Thyroid gland (tissue), 4 donors: ENCODE data around the gene STKLD1. TPM values are rescaled to one million over a fixed set of nuclear protein-coding genes. Genes with fewer than 3 reads are reported as not detected.

Source experiments
- DNase-seq, 2 donors: peaks; one replicate each; pipeline ENCODE4 v3.0.0-alpha.2; 2019
- H3K27ac ChIP-seq, 3 donors: fragments of 200-600 bp; sonication (generic); 1 replicate in 2 of 3; 2 replicates in 1 of 3; pipeline ENCODE4 v1.5.1; 2016 to 2019; ENCODE audit warnings: mild to moderate bottlenecking in 1 of 3, moderate library complexity in 1 of 3
- H3K27me3 ChIP-seq: fragments of 200-600 bp; sonication (generic); one replicate; pipeline ENCODE4 v1.5.1; 2019
- H3K36me3 ChIP-seq, 2 donors: fragments of 200-600 bp; sonication (generic); one replicate each; pipeline ENCODE4 v1.5.1; 2016 to 2019
- H3K4me1 ChIP-seq, 2 donors: fragments of 200-600 bp; sonication (generic); one replicate each; pipeline ENCODE4 v1.5.1; 2017 to 2019
- H3K4me3 ChIP-seq, 3 donors: fragments of 200-600 bp; sonication (generic); replicated peaks in 1 of 3; 1 replicate in 2 of 3; 2 replicates in 1 of 3; pipeline ENCODE4 v1.5.1; 2016; ENCODE audit warnings: mild to moderate bottlenecking in 1 of 3
- H3K9me3 ChIP-seq: fragments of 200-600 bp; sonication (generic); one replicate; pipeline ENCODE4 v1.5.1; 2017
- CTCF ChIP-seq, 6 experiments: fragments of 200-600 bp in 3 of 6; fragments of 450-650 bp in 3 of 6; sonication (generic) in 3 of 6; IDR thresholded peaks; one replicate each; pipeline ENCODE4 v1.5.1; 2016 to 2019; ENCODE audit warnings: antibody characterized with exemption in 6 of 6, mild to moderate bottlenecking in 2 of 6, inconsistent platforms in 1 of 6, moderate library complexity in 1 of 6
- POLR2A ChIP-seq, 2 donors: fragments of 450-650 bp; IDR thresholded peaks; one replicate each; pipeline ENCODE4 v1.6.1; 2017; ENCODE audit warnings: antibody characterized with exemption in 2 of 2, mild to moderate bottlenecking in 2 of 2, moderate library complexity in 1 of 2
- WGBS, 2 donors: methylation state at CpG; one replicate each; pipeline ENCODE4 v1.1.5; 2017; 5-methylcytosine and 5-hydroxymethylcytosine counted together
- intact Hi-C: fragments of 100-400 bp; cut with DNase I; formaldehyde crosslinking; loops from one replicate; pipeline ENCODE4 v1.15.1; 2023
- total RNA-seq, 4 donors: library from RNA; depleted of rRNA; stranded (reverse); fragments of >200 nt; gene quantifications; one replicate each; pipeline ENCODE4 v1.2.3, GENCODE V29; 2016

STKLD1 gene
- total RNA-seq, 4 donors from 2014 or later: 1.6 to 2.2 TPM; not detected in 2

GRCh38 chr9:133421615-133422542, 45.7 kb downstream of the STKLD1 start, which contains the start of gene ADAMTS13:
Gene ADAMTS13 (plus strand): TSS chr9:133422367. CDS start chr9:133422444, 77 bp downstream.
- Histone ChIP-seq H3K4me3 (no peak within 1 kb of the TSS), H3K27me3 (no peaks in the 10 kb centered on the region), H3K27ac (no peak within 1 kb of the TSS), H3K4me1 (peaks cover 3 to 7% of the 10 kb centered on the region in 2 donors), H3K36me3 (no peaks in the 10 kb centered on the region), H3K9me3 (no peaks in the 10 kb centered on the region)
- DNase-seq: no peak
- intact Hi-C loops: no loop called here
- 53 to 55% methylated on average over 20 to 22 of the region's 23 CpGs for WGBS, 2 donors
- TF ChIP-seq POLR2A (IDR thresholded peaks at IDR 0.05) (no peak), CTCF (IDR thresholded peaks at IDR 0.05) (no peak)

DNA sequence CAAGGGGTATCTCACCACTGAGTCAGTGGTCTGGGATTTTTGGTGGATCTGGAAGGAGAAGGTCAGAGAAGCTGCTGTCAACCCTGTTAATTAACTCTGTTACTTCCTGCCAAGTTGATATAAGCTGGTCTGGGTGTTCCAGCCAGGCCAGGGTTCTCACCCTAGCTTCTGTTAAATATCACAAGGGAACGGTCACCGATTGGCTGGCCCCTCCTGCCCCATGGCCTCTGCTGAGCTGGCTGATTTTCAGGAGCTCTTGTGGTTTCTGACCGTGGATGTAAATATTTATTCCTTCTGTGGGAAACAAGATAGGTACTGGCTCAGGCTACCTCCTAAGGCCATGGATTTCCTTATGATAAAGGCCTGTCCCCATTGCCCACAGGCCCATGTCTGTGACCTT, 47.0 kb downstream of the STKLD1 start:
- no peaks in the 10 kb centered on the region for H3K36me3 ChIP-seq
- no peak overlapping the region for H3K27ac ChIP-seq
- no peaks in the 10 kb centered on the region for H3K27me3 ChIP-seq
- H3K4me3 ChIP-seq: no peak overlapping the region
- intact Hi-C loops: no loop called here
- peaks cover 2 to 5% of the 10 kb centered on the region in 2 donors for H3K4me1 ChIP-seq
- H3K9me3 ChIP-seq: no peaks in the 10 kb centered on the region
- DNase-seq: no peak
- 71% methylated on average over 3 of the region's 3 CpGs; no CpG with 5 or more reads in 1 of the 2 donors for whole genome bisulfite sequencing, 2 donors
- TF ChIP-seq CTCF (IDR thresholded peaks at IDR 0.05) (no peak), POLR2A (IDR thresholded peaks at IDR 0.05) (no peak)

DNA sequence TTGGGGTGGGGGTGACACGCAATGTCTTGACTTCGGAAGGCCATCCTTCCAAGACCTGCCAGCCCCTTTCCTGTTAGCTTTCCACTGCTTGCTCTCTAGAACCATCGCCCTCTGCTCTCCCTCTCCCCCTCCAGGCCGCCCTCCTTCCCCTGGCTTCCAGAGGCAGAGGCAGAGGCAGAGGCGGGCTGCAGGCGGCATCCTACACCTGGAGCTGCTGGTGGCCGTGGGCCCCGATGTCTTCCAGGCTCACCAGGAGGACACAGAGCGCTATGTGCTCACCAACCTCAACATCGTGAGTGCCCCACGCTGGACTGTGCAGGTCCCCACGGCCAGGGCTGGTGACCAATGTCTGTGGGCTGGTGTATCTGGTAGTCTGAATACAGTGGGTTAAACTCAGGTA, 48.0 kb downstream of the STKLD1 start:
- Histone ChIP-seq H3K27ac (no peak overlapping the region), H3K4me1 (peaks cover 3 to 12% of the 10 kb centered on the region in 2 donors), H3K9me3 (no peaks in the 10 kb centered on the region), H3K27me3 (no peaks in the 10 kb centered on the region), H3K4me3 (no peak overlapping the region), H3K36me3 (no peaks in the 10 kb centered on the region)
- 91 to 94% methylated on average over 9 to 12 of the region's 12 CpGs for WGBS, 2 donors
- no peak for DNase-seq
- intact Hi-C loops: no loop called here
- TF ChIP-seq CTCF (IDR thresholded peaks at IDR 0.05) (no peak), POLR2A (IDR thresholded peaks at IDR 0.05) (no peak)

- TF ChIP-seq POLR2A (IDR thresholded peaks at IDR 0.05): no peak
- TF ChIP-seq CTCF (IDR thresholded peaks at IDR 0.05): no peak
- 76 to 77% methylated on average over 18 to 19 of the region's 22 CpGs for WGBS, 2 donors
- no peak overlapping the region for H3K27ac ChIP-seq
- intact Hi-C loops: no loop called here
- H3K4me1 ChIP-seq: peaks cover 3 to 16% of the 10 kb centered on the region in 2 donors
- no peaks in the 10 kb centered on the region for H3K36me3 ChIP-seq
- H3K27me3 ChIP-seq: no peaks in the 10 kb centered on the region
- no peaks in the 10 kb centered on the region for H3K9me3 ChIP-seq
- no peak for DNase-seq
- no peak overlapping the region for H3K4me3 ChIP-seq
These were observed 49.0 kb downstream of the STKLD1 start for GRCh38 chr9:133425049-133425632.

DNA sequence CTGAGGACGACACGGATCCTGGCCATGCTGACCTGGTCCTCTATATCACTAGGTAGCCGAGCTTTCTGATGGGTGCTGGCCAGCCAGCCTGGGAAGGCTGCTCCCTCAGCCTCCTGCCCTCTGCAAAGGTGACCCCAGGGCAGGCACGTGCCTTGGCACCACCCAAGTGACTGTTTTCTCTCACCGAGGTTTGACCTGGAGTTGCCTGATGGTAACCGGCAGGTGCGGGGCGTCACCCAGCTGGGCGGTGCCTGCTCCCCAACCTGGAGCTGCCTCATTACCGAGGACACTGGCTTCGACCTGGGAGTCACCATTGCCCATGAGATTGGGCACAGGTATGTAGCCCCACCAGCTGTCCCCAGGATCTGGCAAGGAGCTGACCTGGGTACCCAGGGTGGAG, 49.8 kb downstream of the STKLD1 start:
- H3K4me3 ChIP-seq: no peak overlapping the region
- H3K27ac ChIP-seq: no peak overlapping the region
- 91 to 100% methylated on average over 3 to 5 of the region's 11 CpGs for WGBS, 2 donors
- H3K27me3 ChIP-seq: no peaks in the 10 kb centered on the region
- no peaks in the 10 kb centered on the region for H3K9me3 ChIP-seq
- no peak for DNase-seq
- TF ChIP-seq CTCF (IDR thresholded peaks at IDR 0.05): no peak
- no peak for TF ChIP-seq POLR2A (IDR thresholded peaks at IDR 0.05)
- H3K36me3 ChIP-seq: no peaks in the 10 kb centered on the region
- intact Hi-C loops: no loop called here
- H3K4me1 ChIP-seq: peaks cover 3 to 16% of the 10 kb centered on the region in 2 donors
